ENCODE data around the gene RNF208.

Gene RNF208

DNA sequence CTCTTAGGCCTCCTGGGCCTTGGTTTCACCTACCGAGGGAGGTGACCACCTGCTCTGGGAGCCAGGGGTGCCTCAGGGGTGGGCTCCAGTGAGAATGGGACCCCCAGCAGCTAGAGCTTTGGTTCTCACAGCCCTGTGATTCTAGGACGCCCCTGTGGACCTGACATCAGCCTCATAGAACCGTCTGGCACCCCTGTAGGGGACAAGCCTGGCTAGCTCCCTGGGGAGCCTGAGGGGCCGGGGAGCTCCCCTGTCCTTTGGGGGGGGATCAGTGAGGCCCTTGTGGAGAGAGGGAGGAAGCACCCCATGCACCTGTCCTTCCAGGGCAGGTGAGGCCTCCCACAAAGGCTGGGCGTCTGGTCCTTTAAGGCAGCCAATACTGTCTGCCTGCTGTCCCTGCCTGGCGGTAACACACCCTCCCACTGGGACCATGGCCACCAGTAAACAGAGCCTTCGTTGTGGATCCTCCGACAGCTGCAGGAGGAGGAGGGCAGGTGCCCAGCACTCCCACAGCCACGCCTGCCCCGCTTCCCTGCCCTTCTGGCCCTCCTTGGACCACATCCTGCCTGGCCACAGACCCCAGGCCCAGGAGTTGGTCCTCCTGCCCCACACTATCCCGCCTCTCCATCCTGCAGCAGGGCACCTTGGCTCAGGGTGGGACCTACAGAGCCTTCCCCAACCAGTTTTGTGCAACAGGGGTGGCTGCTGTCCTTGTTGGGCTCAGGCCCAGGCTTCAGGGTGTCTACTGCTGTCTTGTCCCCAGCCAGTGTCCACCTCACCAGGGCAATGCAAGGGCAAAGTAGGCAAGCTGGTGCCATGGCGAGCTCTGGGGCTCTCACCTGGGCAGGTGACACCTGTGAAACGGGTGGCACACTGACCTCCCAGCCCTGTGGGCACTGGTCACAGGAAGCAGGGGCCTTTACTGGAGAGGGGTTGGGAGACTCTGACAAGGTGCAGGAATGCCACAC is 16.0 kb upstream of the RNF208 start:
- DNase-seq (ENCODE audit: low spot score), result no peak

- no peak for DNase-seq (ENCODE audit: low spot score)
These were observed 14.9 kb upstream of the RNF208 start for GRCh38 chr9:137236936-137237421.

DNA sequence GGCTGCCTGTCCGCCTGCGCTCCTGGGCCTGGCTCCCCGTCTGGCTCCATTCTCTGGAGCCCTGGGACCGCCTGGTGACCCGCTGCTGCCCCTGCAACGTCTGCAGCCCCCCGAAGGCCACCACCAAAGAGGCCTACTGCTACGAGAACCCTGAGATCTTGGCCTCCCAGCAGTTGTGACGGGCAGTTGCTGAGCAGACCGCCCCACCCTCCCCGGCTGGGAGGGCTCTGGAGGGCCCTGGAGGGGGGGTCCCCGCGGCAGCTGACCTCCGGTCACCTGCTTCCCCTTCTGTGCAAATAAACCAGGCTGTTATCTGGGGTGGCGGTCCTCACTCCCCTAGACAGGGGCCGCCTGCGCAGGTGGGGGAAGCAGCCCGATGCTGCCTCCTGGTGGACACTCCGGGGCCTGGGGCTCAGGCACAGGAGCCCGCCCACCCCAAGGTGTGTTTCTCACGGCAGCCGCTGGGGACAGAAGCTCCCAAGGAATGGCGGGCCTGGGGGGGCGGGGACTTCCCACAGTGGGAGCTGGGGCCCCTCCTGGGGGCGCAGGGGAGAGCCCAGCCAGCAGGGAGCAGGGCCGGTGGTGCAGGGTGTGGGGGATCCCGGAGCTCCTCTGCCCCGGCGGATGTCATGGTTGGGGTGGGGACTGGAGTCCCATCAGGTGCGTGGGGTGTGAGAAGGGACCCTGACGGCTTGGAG is 14.3 kb upstream of the RNF208 start:
- DNase-seq (ENCODE audit: low spot score), result peak; percentile 92

- DNase-seq (ENCODE audit: low spot score), result no peak
These were observed 13.6 kb upstream of the RNF208 start for GRCh38 chr9:137235424-137236237.

DNA sequence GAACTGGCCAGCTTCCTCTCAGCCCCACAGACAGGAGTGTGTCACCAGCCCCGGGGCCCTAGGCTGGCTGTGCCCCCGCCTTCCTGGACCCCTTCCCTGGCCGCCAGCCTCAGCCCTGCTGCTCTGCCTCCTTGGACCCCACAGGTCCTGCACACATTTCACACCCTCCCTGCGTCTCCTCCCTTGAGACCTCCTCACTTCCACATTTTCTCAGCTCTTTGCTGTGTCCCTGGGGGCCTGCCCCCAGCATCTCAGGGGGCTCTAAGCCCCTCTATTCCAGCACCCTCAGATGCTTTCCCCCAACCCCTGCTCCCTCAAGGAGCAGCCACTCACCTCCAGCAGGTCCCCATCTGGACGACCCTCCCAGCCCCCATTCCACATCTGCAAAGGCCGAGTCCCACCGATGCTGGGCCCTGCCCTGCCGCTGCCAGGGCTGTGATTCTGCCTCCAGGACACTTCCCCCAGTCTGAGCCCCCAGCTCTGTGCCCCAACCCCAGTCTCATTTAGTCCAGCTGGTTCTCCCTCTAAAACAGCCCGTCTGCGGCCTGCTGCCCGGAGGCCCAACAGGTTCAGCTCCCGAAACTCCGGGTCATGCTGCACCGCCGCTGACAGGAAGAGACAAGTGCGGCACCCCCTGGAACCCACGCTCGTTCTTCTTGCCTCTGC is 12.9 kb upstream of the RNF208 start:
- no peak for DNase-seq (ENCODE audit: low spot score)

DNA sequence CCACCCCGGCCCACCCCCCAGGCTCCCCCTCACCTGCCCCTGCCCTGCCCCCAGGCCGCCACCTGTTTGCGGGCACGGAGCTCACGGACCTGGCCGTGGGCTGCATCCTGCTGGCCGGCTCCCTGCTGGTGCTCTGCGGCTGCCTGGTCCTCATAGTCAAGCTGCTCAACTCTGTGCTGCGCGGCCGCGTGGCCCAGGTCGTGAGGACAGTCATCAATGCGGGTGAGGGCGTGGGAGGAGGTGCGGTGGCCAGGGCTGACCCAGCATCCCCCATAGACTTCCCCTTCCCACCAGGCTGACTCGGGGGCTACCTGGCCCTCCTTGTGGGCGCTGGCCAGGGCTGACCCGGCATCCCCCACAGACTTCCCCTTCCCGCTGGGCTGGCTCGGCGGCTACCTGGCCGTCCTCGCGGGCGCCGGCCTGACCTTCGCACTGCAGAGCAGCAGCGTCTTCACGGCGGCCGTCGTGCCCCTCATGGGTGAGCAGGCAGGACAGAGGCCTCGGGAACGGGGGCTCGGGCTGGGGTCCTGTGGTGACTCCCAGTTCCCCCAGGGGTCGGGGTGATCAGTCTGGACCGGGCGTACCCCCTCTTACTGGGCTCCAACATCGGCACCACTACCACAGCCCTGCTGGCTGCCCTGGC is 12.1 kb upstream of the RNF208 start:
- DNase-seq (ENCODE audit: low spot score), result no peak

DNA sequence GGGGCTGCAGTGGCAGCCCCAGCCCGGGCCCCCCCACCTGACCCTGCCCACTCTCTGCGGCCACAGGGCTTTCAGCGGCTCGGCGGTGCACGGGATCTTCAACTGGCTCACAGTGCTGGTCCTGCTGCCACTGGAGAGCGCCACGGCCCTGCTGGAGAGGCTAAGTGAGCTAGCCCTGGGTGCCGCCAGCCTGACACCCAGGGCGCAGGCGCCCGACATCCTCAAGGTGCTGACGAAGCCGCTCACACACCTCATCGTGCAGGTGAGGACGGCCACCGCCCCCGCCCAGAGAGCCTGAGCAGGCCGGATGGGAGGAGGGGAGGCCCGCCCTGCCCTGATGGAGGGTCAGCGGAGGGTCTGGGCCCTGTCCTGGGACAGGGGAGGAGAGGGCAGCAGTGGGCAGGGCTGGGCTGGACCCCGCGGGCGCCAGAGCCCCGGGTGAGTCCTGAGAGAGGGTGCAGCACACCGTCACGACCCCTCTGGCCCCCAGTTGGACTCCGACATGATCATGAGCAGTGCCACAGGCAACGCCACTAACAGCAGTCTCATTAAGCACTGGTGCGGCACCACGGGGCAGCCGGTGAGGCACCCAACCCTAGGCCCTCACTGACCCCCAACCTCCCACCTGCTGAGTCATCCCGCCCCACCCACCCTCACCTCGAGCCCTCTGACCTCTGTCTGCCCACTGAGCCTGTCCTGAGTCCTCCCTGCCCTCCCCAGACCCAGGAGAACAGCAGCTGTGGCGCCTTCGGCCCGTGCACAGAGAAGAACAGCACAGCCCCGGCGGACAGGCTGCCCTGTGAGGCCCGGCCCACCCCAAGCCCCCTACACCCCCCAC is 11.3 kb upstream of the RNF208 start:
- no peak for DNase-seq (ENCODE audit: low spot score)

DNA sequence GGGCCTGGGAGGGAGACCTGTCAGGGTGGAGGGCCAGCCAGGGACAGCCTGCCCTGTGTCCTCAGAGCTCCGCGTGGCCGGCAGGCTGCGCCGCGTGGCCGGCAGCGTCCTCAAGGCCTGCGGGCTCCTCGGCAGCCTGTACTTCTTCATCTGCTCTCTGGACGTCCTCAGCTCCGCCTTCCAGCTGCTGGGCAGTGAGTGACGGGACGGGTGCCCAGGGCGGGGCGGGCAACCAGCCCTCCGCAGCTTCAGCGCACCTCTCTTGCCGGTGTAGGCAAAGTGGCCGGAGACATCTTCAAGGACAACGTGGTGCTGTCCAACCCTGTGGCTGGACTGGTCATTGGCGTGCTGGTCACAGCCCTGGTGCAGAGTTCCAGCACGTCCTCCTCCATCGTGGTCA is 10.5 kb upstream of the RNF208 start:
- DNase-seq (ENCODE audit: low spot score), result no peak

- no peak for DNase-seq (ENCODE audit: low spot score)
These were observed 10.1 kb upstream of the RNF208 start for GRCh38 chr9:137232101-137232500.

- no peak for DNase-seq (ENCODE audit: low spot score)
These were observed 9.5 kb upstream of the RNF208 start for GRCh38 chr9:137231372-137232039.

DNA sequence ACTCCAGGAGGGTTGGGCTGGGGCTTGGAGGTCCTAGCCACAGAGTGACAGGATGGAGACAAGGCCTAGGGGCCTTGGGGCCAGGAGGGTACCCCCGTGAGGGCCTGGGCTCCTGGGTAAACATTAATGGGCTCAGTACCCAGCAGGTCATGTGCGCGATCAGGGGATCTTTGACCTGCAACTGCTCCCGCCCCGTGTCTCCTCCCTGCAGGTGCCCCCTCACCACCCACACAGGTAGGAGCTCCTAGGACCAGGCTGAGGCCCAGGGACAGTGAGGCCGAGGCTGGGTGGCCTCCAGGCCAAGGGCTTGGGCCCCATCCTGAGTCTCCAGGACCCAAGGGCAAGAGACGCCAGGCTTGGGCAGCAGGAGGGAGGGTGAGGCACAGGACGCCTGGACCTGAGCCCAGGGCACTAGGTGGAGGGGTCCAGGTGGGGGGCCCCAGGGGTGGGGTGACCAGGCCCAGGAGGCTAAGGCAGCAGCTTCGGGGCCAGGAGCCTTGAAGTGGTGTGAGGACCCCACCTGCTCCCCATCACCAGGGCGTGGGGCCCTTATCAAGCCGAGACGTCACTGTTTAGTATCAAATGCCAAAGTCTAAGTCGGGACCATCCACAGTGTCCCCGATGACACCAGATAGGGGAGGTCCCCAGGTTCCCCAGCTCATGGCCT is 8.8 kb upstream of the RNF208 start, which contains the start of gene SLC34A3:
SLC34A3 (plus strand) TSS at position 197 of the 667 bp plus-strand sequence. CDS start 802 bp downstream, outside the sequence.
- no peak for DNase-seq (ENCODE audit: low spot score)

- DNase-seq (ENCODE audit: low spot score), result no peak
These were observed 8.1 kb upstream of the RNF208 start for GRCh38 chr9:137229903-137230704.

DNA sequence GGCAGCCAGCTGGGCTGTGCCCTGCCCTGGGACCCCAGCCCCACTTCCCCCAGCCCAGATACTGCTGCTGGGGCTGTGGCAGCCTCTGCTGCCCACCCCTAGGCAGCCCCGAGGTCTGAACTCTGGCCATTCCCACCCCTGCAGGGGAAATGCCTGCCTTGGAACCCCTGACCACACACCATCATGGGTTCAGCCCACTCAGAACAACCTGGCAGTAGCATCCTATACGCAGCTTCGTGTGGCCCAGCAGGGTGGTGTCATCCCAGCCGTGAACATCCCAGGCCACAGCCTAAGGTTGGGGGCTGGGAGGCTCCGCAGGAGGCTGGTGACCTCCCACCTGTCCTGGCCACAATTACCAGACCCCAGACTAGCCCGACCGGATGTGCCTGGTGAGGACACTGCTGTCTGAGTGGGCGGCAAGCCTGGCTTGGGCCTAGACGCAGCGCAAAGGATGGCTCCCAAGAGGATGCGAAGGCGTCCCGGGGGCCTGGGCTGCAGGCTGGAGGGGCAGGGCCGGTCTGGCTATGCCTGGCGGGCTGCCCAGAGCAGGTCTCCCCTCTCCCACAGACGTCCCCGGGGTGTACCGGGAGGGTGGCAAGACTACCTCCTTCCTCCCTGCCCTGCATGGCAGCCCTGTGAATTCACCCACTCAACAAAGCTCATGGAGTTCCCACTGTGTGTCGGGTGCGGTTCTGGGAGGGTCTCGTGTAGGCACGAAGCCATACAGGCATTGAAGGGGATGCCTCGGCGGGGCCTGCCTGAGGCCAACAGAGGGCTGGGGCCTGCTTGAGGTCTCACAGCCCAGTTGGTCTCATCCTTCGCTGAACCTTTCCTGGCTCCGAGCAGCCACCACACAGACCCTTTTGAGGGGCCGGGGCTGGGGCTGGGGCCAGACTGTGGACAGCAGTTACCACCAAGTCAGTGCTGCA is 7.2 kb upstream of the RNF208 start:
- DNase-seq (ENCODE audit: low spot score), result no peak

DNA sequence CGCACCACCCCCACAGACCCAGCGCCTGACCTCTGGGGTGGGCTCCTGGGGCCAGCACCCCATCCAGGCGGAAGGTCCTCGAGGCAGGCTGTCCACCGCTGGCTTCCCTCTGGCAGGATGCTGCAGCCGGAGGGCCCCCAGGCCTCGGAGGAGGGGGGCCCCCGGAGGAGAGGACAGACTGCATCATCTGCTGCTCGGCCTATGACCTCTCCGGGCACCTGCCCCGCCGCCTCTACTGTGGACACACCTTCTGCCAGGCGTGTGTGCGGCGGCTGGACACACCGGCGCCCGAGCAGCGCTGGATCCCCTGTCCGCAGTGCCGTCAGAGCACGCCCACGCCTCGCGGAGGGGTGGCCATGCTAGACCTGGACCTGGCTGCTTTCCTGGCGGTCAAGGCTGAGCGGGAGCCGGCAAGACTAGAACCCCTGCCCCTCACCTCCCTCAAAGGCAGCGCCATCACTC is 6.5 kb upstream of the RNF208 start:
- DNase-seq (ENCODE audit: low spot score), result no peak

- DNase-seq (ENCODE audit: low spot score), result no peak
These were observed 5.9 kb upstream of the RNF208 start for GRCh38 chr9:137227853-137228505.

Data from activated CD4-positive, alpha-beta T cell treated with anti-CD3 and anti-CD28 coated beads, Interleukin-2, Interleukin-4, amounts not matched to agents 100 ng/mL and 50 ng/mL, durations not matched to agents 16 hours and 8 hours (primary cell).